Naive thymus-derived CD4-positive, alpha-beta T cell (primary cell): ENCODE data around the gene SOX21. TPM values are rescaled to one million over a fixed set of nuclear protein-coding genes. Genes with fewer than 3 reads are reported as not detected.

Source experiments
- ATAC-seq: fragments of 150-1000 bp; cut with Tn5 transposase; 2 replicates; pipeline ENCODE4 v1.10.0; 2021; ENCODE audit warnings: mild to moderate bottlenecking, moderate library complexity
- CTCF ChIA-PET: fragments of 350-600 bp; sonication (Branson Sonifier 250); formaldehyde crosslinking; loops from one replicate; lab custom pipeline; 2021; ENCODE audit warnings: antibody characterized with exemption; lab: Charles Lee
- POLR2A ChIA-PET: fragments of 350-600 bp; sonication (Branson Sonifier 250); formaldehyde crosslinking; loops from one replicate; lab custom pipeline; 2021; ENCODE audit warnings: antibody characterized with exemption, inconsistent platforms; lab: Charles Lee
- DNase-seq, 9 donors: peaks; one replicate each; pipeline versions ENCODE4 v3.0.0 to v3.0.0-alpha.2; 2020 to 2022; ENCODE audit warnings: mixed read lengths in 1 of 9
- H3K27ac ChIP-seq: one replicate; pipeline ENCODE4 v1.7.0; 2013; ENCODE audit warnings: mild to moderate bottlenecking, low read depth, low read length, moderate library complexity
- H3K27me3 ChIP-seq, 2 donors: one replicate each; pipeline ENCODE4 v1.7.0; 2013; ENCODE audit warnings: low read length in 2 of 2, mild to moderate bottlenecking in 2 of 2, moderate library complexity in 2 of 2; ENCODE audit not compliant: control insufficient read depth in 2 of 2, insufficient read depth in 2 of 2
- H3K36me3 ChIP-seq, 3 experiments: 1 replicate in 2 of 3; 2 replicates in 1 of 3; pipeline ENCODE4 v1.7.0; 2013; ENCODE audit warnings: low read length in 3 of 3, mild to moderate bottlenecking in 3 of 3, moderate library complexity in 1 of 3; ENCODE audit not compliant: insufficient read depth in 3 of 3, control insufficient read depth in 2 of 3
- H3K4me1 ChIP-seq, 2 donors: one replicate each; pipeline ENCODE4 v1.7.0; 2013; ENCODE audit warnings: low read length in 2 of 2, mild to moderate bottlenecking in 2 of 2, moderate library complexity in 1 of 2; ENCODE audit not compliant: control insufficient read depth in 2 of 2, insufficient read depth in 2 of 2
- H3K4me3 ChIP-seq: 2 replicates; pipeline ENCODE4 v1.7.0; 2013; ENCODE audit warnings: mild to moderate bottlenecking, low read length
- H3K9me3 ChIP-seq, 3 experiments: 1 replicate in 2 of 3; 2 replicates in 1 of 3; pipeline ENCODE4 v1.7.0; 2013; ENCODE audit warnings: low read length in 3 of 3; ENCODE audit not compliant: control insufficient read depth in 2 of 3
- H3K27ac Mint-ChIP-seq, 9 donors: one replicate each; pipeline ENCODE4 v1.8.0; 2020 to 2022; ENCODE audit warnings: mixed read lengths in 9 of 9, mild to moderate bottlenecking in 8 of 9, moderate library complexity in 5 of 9, inconsistent platforms in 2 of 9
- H3K27me3 Mint-ChIP-seq, 5 donors: one replicate each; pipeline ENCODE4 v1.8.0; 2021 to 2022; ENCODE audit warnings: mixed read lengths in 5 of 5, mild to moderate bottlenecking in 1 of 5
- H3K36me3 Mint-ChIP-seq, 5 donors: one replicate each; pipeline ENCODE4 v1.8.0; 2020 to 2022; ENCODE audit warnings: mixed read lengths in 5 of 5, mild to moderate bottlenecking in 3 of 5, inconsistent platforms in 1 of 5
- H3K4me1 Mint-ChIP-seq, 7 donors: one replicate each; pipeline ENCODE4 v1.8.0; 2020 to 2022; ENCODE audit warnings: mixed read lengths in 7 of 7, mild to moderate bottlenecking in 3 of 7, inconsistent platforms in 1 of 7
- H3K4me3 Mint-ChIP-seq, 10 donors: one replicate each; pipeline ENCODE4 v1.8.0; 2020 to 2022; ENCODE audit warnings: mild to moderate bottlenecking in 10 of 10, mixed read lengths in 10 of 10, moderate library complexity in 6 of 10, inconsistent platforms in 2 of 10
- H3K9me3 Mint-ChIP-seq, 11 donors: one replicate each; pipeline ENCODE4 v1.8.0; 2020 to 2022; ENCODE audit warnings: mixed read lengths in 11 of 11, mild to moderate bottlenecking in 4 of 11, inconsistent platforms in 1 of 11, moderate library complexity in 1 of 11
- intact Hi-C, 2 donors: fragments of 100-400 bp; cut with micrococcal nuclease; formaldehyde crosslinking; loops; one replicate each; pipeline ENCODE4 v1.15.1; 2023
- polyA plus RNA-seq, 2 donors: library from polyadenylated mRNA; unstranded; fragments of 300-500 nt; fragmentation: Illumina TruSeq; gene quantifications; one replicate each; pipeline ENCODE4 v1.2.3, GENCODE V29; 2021
- total RNA-seq, 6 experiments: library from RNA in 5 of 6; stranded (reverse) in 5 of 6; gene quantifications; 1 replicate in 5 of 6; 2 replicates in 1 of 6; pipeline ENCODE4 v1.2.3 and lab custom pipeline; 2021 to 2026

Gene SOX21
- total and polyA plus RNA-seq, 7 experiments from 2014 or later: not detected

- Histone ChIP-seq H3K27me3 (peaks cover 4 to 21% of the 10 kb centered on the region in 2 donors), H3K9me3 (no peaks in the 10 kb centered on the region), H3K27ac (no peak overlapping the region), H3K4me1 (no peaks in the 10 kb centered on the region), H3K4me3 (no peak overlapping the region), H3K36me3 (no peaks in the 10 kb centered on the region)
- ATAC-seq (no peak), DNase-seq (no peak)
- ChIA-PET POLR2A (no interaction called here), CTCF (no interaction called here)
- intact Hi-C loops: loop anchor here in 1 of 2 donors (10.0 kb wide), 1 partner anchor 1478 kb away; the partner anchor contains the start of gene GPC6
- Mint-ChIP-seq H3K4me3 (no peak overlapping the region), H3K36me3 (peaks cover 0 to 17% (median 2%) of the 10 kb centered on the region in 5 donors), H3K9me3 (peaks cover 0 to 40% (median 6%) of the 10 kb centered on the region in 11 donors), H3K27me3 (peaks cover 91 to 95% (median 94%) of the 10 kb centered on the region in 5 donors), H3K4me1 (peaks cover 0 to 16% (median 5%) of the 10 kb centered on the region in 7 donors), H3K27ac (peak overlapping the region in 1 of 9 donors; percentile 5)
Observed at GRCh38 chr13:94702181-94703041, 9.9 kb downstream of the SOX21 start.

DNA sequence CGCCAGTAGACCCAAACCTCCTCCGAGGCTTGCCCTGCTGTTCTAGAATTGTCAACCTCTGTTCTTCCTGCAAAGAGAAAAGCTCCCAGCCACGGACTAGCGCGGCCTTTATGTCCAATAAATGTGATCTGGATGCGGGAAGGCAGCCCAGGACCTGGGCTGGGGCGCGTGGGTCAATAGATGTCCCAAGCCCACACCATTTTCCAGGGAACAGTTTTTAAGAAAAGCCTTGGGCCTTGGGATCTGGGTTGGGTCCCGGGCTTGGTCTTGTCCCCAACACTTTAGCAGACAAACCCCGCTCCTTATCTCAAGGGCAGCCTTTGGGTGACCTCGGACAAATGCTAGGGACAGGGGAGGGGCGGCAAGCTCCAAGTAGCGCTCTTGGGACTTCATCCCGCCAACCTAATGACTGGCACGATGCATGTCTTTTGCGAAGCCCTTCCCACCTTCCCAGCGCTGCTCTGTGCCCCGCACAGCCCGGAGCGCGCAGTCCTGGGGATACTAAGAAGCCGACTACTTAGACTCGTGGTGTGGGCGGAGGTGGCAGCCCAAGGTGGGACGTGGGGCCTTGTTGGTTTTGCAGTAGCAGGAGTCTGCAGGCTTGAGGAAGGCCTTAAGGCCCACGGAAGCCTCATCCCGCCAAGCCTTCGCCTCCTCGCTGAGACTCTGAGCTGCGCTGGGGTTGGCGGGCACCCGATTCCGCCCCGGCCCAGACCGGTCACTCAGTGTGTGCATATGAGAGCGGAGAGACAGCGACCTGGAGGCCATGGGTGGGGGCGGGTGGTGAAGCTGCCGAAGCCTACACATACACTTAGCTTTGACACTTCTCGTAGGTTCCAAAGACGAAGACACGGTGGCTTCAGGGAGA is 10.8 kb downstream of the SOX21 start:
- H3K27me3 Mint-ChIP-seq: peaks cover 90 to 98% (median 92%) of the 10 kb centered on the region in 5 donors
- ATAC-seq (no peak), DNase-seq (no peak)
- H3K9me3 Mint-ChIP-seq: peaks cover 0 to 39% (median 6%) of the 10 kb centered on the region in 11 donors
- H3K36me3 Mint-ChIP-seq: peaks cover 0 to 17% (median 2%) of the 10 kb centered on the region in 5 donors
- CTCF ChIA-PET: no interaction called here
- Histone ChIP-seq H3K27me3 (peaks cover under 1 to 12% of the 10 kb centered on the region in 2 donors), H3K36me3 (no peaks in the 10 kb centered on the region), H3K4me3 (no peak overlapping the region), H3K4me1 (no peaks in the 10 kb centered on the region), H3K27ac (no peak overlapping the region), H3K9me3 (no peaks in the 10 kb centered on the region)
- H3K4me3 Mint-ChIP-seq: no peak overlapping the region
- H3K4me1 Mint-ChIP-seq: peaks cover 0 to 10% (median 3%) of the 10 kb centered on the region in 7 donors
- POLR2A ChIA-PET: no interaction called here
- intact Hi-C loops: loop anchor here in 1 of 2 donors (10.0 kb wide), 1 partner anchor 1477 kb away; the partner anchor contains the start of gene GPC6
- peak overlapping the region in 1 of 9 donors; percentile 63 for H3K27ac Mint-ChIP-seq

DNA sequence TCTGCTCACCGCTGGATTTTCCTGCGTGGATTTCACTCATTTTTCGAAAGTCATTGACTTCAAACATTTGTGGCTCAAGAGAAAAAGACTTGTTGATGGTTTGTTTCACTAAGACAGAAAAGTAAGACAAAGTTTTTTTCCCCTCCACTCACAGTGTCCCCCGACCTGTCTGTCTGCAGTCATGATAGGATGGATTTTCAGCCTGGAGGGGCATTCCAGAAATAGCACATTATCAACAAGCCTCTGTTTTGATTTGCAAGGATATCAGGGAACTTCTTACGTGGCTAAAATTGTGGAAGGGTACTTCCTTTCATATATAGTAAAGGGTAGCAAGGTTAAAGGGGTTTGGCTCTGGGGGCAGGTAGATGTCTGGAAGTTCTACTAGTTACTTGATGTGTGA is 11.8 kb downstream of the SOX21 start:
- H3K27me3 ChIP-seq: peaks cover 0 to 2% of the 10 kb centered on the region in 2 donors
- ATAC-seq (no peak), DNase-seq (no peak)
- no peaks in the 10 kb centered on the region for H3K4me1 ChIP-seq
- intact Hi-C loops: loop anchor here in 1 of 2 donors (10.0 kb wide), 1 partner anchor 1476 kb away; the partner anchor contains the start of gene GPC6
- peaks cover 83 to 95% (median 86%) of the 10 kb centered on the region in 5 donors for H3K27me3 Mint-ChIP-seq
- POLR2A ChIA-PET: no interaction called here
- peaks cover 0 to 5% (median 3%) of the 10 kb centered on the region in 7 donors for H3K4me1 Mint-ChIP-seq
- H3K9me3 Mint-ChIP-seq: peaks cover 0 to 29% (median 6%) of the 10 kb centered on the region in 11 donors
- H3K9me3 ChIP-seq: no peaks in the 10 kb centered on the region
- no peak overlapping the region for H3K27ac Mint-ChIP-seq
- no peak overlapping the region for H3K4me3 Mint-ChIP-seq
- H3K36me3 ChIP-seq: no peaks in the 10 kb centered on the region
- peaks cover 0 to 17% (median 2%) of the 10 kb centered on the region in 5 donors for H3K36me3 Mint-ChIP-seq
- no peak overlapping the region for H3K4me3 ChIP-seq
- no peak overlapping the region for H3K27ac ChIP-seq
- CTCF ChIA-PET: no interaction called here

GRCh38 chr13:94700051-94700535 is 12.3 kb downstream of the SOX21 start:
- H3K4me3 ChIP-seq: no peak overlapping the region
- Mint-ChIP-seq H3K27me3 (peaks cover 78 to 92% (median 82%) of the 10 kb centered on the region in 5 donors), H3K9me3 (peaks cover 0 to 27% (median 6%) of the 10 kb centered on the region in 11 donors), H3K4me1 (peaks cover 0 to 5% (median 3%) of the 10 kb centered on the region in 7 donors), H3K27ac (no peak overlapping the region), H3K36me3 (peaks cover 0 to 17% (median 2%) of the 10 kb centered on the region in 5 donors), H3K4me3 (no peak overlapping the region)
- no peaks in the 10 kb centered on the region for H3K27me3 ChIP-seq
- intact Hi-C loops: loop anchor here in 1 of 2 donors (10.0 kb wide), 1 partner anchor 1475 kb away; the partner anchor contains the start of gene GPC6
- H3K9me3 ChIP-seq: no peaks in the 10 kb centered on the region
- H3K4me1 ChIP-seq: no peaks in the 10 kb centered on the region
- no peak overlapping the region for H3K27ac ChIP-seq
- no peak for ATAC-seq
- H3K36me3 ChIP-seq: no peaks in the 10 kb centered on the region
- DNase-seq: no peak
- POLR2A ChIA-PET: no interaction called here
- CTCF ChIA-PET: no interaction called here

DNA sequence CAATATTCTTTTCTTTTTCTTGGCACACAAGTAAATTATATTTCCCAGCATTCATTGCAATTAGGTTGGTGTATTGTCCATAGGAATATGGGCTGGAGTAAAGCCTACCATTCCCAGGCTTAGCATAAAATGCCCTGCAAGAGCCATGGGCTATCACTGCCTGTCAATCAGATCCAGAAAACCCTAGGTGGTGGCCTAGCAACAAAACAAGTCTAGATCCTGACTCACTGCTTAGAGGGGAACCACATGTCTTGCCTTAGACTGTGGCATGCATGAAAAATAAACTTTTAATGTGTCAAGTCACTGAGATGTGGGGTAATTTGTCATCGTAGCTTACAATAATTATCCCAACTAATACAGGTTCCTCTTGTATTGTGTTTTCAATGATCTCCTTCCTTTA is 16.2 kb downstream of the SOX21 start:
- H3K27ac ChIP-seq: no peak overlapping the region

DNA sequence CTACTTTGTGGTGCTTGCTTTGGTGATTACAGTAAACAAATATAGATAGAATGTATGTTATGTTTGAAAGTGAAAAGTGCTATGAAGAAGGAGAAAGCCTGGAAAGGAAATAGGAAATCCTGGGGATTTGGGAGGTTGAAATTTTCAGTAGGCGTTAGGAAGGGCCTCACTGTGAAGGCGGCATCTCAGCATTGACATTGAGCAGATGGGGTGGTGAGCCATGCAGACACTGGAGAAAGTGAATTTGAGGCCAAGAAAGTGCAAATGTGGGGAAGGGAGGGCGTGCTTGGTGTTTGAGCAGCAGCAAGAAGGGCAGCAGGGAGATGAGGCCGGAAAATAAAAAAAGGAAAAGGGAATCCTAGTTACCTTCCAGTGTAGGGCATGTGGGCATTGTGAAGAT is 20.3 kb downstream of the SOX21 start:
- no peak overlapping the region for H3K27ac ChIP-seq
- Mint-ChIP-seq H3K27me3 (peaks cover 20 to 55% (median 31%) of the 10 kb centered on the region in 5 donors), H3K27ac (no peak overlapping the region), H3K36me3 (no peaks in the 10 kb centered on the region), H3K4me1 (no peaks in the 10 kb centered on the region), H3K4me3 (no peak overlapping the region), H3K9me3 (peaks cover 0 to 9% (median 0%) of the 10 kb centered on the region in 11 donors)
- ChIA-PET CTCF (no interaction called here), POLR2A (no interaction called here)
- intact Hi-C loops: no loop called here
- ATAC-seq: no peak
- H3K27me3 ChIP-seq: no peaks in the 10 kb centered on the region
- H3K9me3 ChIP-seq: no peaks in the 10 kb centered on the region
- H3K36me3 ChIP-seq: no peaks in the 10 kb centered on the region
- no peaks in the 10 kb centered on the region for H3K4me1 ChIP-seq
- no peak for DNase-seq
- no peak overlapping the region for H3K4me3 ChIP-seq

More for the DNA sequence above, 16.2 kb downstream of the SOX21 start:
- peaks cover 44 to 74% (median 64%) of the 10 kb centered on the region in 5 donors for H3K27me3 Mint-ChIP-seq
- no peak overlapping the region for H3K27ac Mint-ChIP-seq
- no peaks in the 10 kb centered on the region for H3K4me1 Mint-ChIP-seq
- no peak for DNase-seq
- intact Hi-C loops: no loop called here
- Histone ChIP-seq H3K36me3 (no peaks in the 10 kb centered on the region), H3K4me1 (no peaks in the 10 kb centered on the region), H3K4me3 (no peak overlapping the region), H3K9me3 (no peaks in the 10 kb centered on the region), H3K27me3 (no peaks in the 10 kb centered on the region)
- no peak for ATAC-seq
- H3K36me3 Mint-ChIP-seq: peaks cover 0 to 8% (median 0%) of the 10 kb centered on the region in 5 donors
- no peak overlapping the region for H3K4me3 Mint-ChIP-seq
- ChIA-PET POLR2A (no interaction called here), CTCF (no interaction called here)
- H3K9me3 Mint-ChIP-seq: peaks cover 0 to 15% (median 1%) of the 10 kb centered on the region in 11 donors
